ENCODE results near the gene NEURL1B. TPM values are rescaled to one million over a fixed set of nuclear protein-coding genes. Genes with fewer than 3 reads are reported as not detected.
"Not testable (repeated sequence)": the region's sequence is repeated elsewhere in the genome, so short reads cannot be mapped to it uniquely, and the experiment has no call there.

NEURL1B gene
- total and polyA plus RNA-seq, 10 donors = 0.26 to 2.5 (median 1.2) TPM

DNA sequence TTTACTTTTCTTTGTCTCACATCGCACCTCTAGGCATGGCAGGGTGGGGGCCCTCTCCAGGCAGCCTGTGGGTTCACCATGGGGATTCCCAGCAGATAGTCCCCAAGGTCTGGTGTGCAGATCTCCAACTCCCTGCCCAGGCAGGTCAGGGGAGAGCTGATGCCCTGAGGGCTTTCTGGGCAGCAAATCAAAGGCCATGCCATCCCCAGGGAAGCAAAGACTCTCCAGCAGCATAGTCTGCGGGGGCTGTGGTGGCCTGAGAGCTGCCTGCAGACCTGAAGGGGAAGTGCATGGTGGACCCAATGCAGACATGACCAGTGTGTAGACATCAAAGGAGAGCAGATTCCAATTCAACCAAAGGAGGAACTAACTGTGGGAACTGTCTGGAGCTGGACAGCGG lies 7.7 kb downstream of the NEURL1B start:
- 83 to 96% (median 88%) methylated on average over 3 of the region's 3 CpGs for WGBS, 5 donors
- DNase-seq = no peak
- intact Hi-C loops (cut with DNase I; ENCODE audit: low total_unique reads) = no loop called here
- Histone ChIP-seq H3K4me3 (no peak overlapping the region), H3K27me3 (replicated peaks in 1 of 7) (peaks cover 0 to 14% (median 0%) of the 10 kb centered on the region in 7 donors), H3K36me3 (no peaks in the 10 kb centered on the region), H3K27ac (no peak overlapping the region), H3K9me3 (no peaks in the 10 kb centered on the region), H3K4me1 (peaks cover 0 to 2% (median 0%) of the 10 kb centered on the region in 6 donors)
- TF ChIP-seq POLR2AphosphoS5 (IDR thresholded peaks at IDR 0.05) (no peak), POLR2A (IDR thresholded peaks at IDR 0.05) (no peak)
- TF ChIP-seq, protein P1, sequence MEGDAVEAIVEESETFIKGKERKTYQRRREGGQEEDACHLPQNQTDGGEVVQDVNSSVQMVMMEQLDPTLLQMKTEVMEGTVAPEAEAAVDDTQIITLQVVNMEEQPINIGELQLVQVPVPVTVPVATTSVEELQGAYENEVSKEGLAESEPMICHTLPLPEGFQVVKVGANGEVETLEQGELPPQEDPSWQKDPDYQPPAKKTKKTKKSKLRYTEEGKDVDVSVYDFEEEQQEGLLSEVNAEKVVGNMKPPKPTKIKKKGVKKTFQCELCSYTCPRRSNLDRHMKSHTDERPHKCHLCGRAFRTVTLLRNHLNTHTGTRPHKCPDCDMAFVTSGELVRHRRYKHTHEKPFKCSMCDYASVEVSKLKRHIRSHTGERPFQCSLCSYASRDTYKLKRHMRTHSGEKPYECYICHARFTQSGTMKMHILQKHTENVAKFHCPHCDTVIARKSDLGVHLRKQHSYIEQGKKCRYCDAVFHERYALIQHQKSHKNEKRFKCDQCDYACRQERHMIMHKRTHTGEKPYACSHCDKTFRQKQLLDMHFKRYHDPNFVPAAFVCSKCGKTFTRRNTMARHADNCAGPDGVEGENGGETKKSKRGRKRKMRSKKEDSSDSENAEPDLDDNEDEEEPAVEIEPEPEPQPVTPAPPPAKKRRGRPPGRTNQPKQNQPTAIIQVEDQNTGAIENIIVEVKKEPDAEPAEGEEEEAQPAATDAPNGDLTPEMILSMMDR (IDR thresholded peaks at IDR 0.05 in 8 of 11, conservative IDR thresholded peaks at IDR 0.05 in 3 of 11) = no peak

DNA sequence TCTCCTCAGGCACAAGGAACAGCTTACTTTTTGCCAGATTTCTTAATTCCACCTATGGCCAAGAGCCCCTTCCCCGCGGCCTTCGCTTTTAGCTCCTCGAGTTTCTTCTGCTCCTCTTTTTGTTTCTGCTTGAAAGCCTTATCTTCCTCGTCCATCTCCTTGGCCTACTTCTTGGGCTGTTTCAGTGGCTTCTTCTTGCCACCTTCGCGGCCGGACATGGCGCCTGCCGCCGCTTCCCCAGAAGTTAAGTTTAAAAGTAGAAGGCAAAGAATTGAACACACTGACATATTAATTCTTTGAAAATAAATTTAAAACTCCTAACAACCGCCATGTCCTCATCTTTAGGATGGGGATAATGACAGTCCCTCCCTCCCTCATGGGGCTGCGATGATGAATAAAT lies 15.4 kb downstream of the NEURL1B start:
- Histone ChIP-seq H3K9me3 (peaks cover 0 to 27% (median 25%) of the 10 kb centered on the region in 8 donors), H3K27me3 (replicated peaks in 1 of 7) (peaks cover 0 to 20% (median 0%) of the 10 kb centered on the region in 7 donors), H3K4me1 (peaks cover 0 to 28% (median 12%) of the 10 kb centered on the region in 6 donors)
- H3K4me3 ChIP-seq; H3K27ac ChIP-seq; intact Hi-C loops (cut with DNase I; ENCODE audit: low total_unique reads); H3K36me3 ChIP-seq: not testable (repeated sequence)
- DNase-seq = peak; percentile 16
- WGBS, 5 donors = 95 to 98% (median 96%) methylated on average over 13 of the region's 13 CpGs

DNA sequence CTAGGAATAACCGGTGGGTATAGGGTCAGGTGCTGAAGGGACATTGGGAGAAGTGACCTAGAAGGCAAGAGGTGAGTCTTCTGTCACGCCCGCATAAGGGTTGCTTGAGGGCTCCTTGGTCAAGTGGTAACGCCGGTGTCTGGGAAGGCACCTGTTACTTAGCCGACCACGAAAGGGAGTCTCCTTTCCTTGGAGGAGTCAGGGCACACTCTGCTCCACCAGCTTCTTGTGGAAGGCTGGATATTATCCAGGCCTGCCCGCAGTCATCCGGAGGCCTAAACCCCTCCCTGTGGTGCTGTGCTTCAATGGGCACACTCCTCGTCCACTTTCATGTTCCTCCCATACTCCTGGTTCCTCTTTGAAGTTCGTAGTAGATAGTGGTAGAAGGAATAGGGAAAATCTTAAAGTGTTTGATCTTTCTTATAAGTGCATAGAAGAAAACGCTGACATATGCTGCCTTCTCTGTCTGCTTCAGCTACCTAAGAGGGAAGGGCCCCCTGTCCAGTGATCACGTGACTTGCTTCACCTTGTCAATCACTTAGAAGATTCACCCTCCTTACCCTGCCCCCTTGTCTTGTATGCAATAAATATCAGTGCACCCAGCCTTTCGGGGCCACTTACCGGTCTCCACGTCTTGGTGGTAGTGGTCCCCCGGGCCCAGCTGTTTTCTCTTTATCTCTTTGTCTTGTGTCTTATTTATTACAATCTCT lies 16.6 kb downstream of the NEURL1B start:
- intact Hi-C loops (cut with DNase I; ENCODE audit: low total_unique reads); H3K36me3 ChIP-seq; H3K27ac ChIP-seq; H3K4me3 ChIP-seq: not testable (repeated sequence)
- 88 to 95% (median 91%) methylated on average over 17 of the region's 17 CpGs for WGBS, 5 donors
- peaks cover 0 to 23% (median 0%) of the 10 kb centered on the region in 7 donors for H3K27me3 ChIP-seq (replicated peaks in 1 of 7)
- peaks cover 0 to 27% (median 25%) of the 10 kb centered on the region in 8 donors for H3K9me3 ChIP-seq
- peak; percentile 56 for DNase-seq
- H3K4me1 ChIP-seq = peaks cover 0 to 32% (median 16%) of the 10 kb centered on the region in 6 donors

DNA sequence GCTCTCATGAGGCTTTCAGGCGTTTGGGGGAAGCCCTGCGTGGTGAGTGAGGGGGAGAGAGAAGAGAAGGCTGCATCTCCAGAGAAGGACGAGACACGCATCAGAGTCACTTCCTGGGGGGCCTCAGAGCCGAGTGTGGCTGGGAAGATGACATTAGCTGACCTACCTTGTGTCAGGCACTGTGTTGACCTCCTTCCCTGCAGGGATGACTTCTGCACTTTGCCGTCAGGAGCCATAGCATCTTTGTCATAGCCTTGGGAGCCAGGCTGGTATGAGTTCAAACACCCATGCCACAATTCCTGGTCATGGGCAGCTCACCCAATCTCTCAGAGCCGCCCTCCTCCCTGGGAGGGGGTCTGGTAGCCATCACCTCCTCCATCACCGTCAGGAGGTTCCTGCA lies 17.3 kb downstream of the NEURL1B start:
- Histone ChIP-seq H3K4me3 (no peak overlapping the region), H3K9me3 (peaks cover 0 to 27% (median 25%) of the 10 kb centered on the region in 8 donors), H3K27ac (no peak overlapping the region), H3K27me3 (replicated peaks in 1 of 7) (peaks cover 0 to 23% (median 0%) of the 10 kb centered on the region in 7 donors), H3K36me3 (no peaks in the 10 kb centered on the region), H3K4me1 (peaks cover 0 to 32% (median 16%) of the 10 kb centered on the region in 6 donors)
- peak; percentile 32 for DNase-seq
- TF ChIP-seq, protein P1 (IDR thresholded peaks at IDR 0.05 in 8 of 11, conservative IDR thresholded peaks at IDR 0.05 in 3 of 11) = no peak
- no peak for TF ChIP-seq POLR2A (IDR thresholded peaks at IDR 0.05)
- TF ChIP-seq POLR2AphosphoS5 (IDR thresholded peaks at IDR 0.05) = no peak
- intact Hi-C loops (cut with DNase I; ENCODE audit: low total_unique reads) = no loop called here
- 59 to 71% (median 60%) methylated on average over 8 of the region's 8 CpGs for WGBS, 5 donors

DNA sequence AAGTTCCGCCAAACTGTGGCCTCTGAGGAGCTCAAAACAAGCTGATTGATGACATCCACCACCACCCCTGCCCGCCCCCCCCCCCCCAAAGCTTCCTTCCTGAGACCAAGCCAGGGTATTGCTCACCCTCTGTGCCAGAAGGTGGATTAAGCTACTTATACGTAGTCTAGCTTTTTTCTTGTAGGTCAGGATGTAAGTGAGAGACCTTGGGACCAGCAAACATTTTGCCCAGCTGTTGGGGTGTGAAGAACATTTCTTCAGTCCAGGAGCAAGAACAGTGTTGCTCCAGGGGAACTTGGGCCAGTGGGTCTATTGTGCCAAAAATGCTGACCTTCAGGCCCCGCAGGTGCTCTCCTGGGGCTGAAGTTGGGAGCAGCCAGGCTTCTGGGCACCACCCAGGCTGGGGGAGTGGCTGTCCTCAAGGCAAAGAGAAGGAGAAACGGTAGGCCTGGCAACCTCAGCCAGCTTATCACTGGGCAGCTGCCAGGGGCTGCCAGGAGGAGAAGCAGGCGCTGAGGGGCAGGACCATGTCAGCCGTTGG lies 18.0 kb downstream of the NEURL1B start:
- 22 to 46% (median 34%) methylated on average over 5 to 7 of the region's 7 CpGs for WGBS, 5 donors
- peaks cover 0 to 23% (median 0%) of the 10 kb centered on the region in 7 donors for H3K27me3 ChIP-seq (replicated peaks in 1 of 7)
- H3K4me3 ChIP-seq = no peak overlapping the region
- DNase-seq = peak; percentile 41
- peaks cover 0 to 27% (median 25%) of the 10 kb centered on the region in 8 donors for H3K9me3 ChIP-seq
- TF ChIP-seq POLR2AphosphoS5 (IDR thresholded peaks at IDR 0.05) = no peak
- TF ChIP-seq, protein P1 (IDR thresholded peaks at IDR 0.05 in 8 of 11, conservative IDR thresholded peaks at IDR 0.05 in 3 of 11) = no peak
- no peak for TF ChIP-seq POLR2A (IDR thresholded peaks at IDR 0.05)
- peaks cover 0 to 32% (median 16%) of the 10 kb centered on the region in 6 donors for H3K4me1 ChIP-seq
- peak overlapping the region in 5 of 8 donors; percentile 34 to 68 (median 52) for H3K27ac ChIP-seq
- H3K36me3 ChIP-seq = no peaks in the 10 kb centered on the region
- intact Hi-C loops (cut with DNase I; ENCODE audit: low total_unique reads) = no loop called here

All from spleen (tissue), 11 donors.